OCI-LY7 (cell line): ENCODE data around the gene ANKRD63.

Experiments used
- CTCF ChIP-seq: fragments of 200-600 bp; sonication (generic); conservative IDR thresholded peaks from 2 replicates; pipeline ENCODE4 v1.5.1; 2014; ENCODE audit warnings: mild to moderate bottlenecking, antibody characterized with exemption, low read length, moderate library complexity, mixed read lengths
- EZH2phosphoT487 ChIP-seq: fragments of 200-600 bp; sonication (generic); IDR thresholded peaks from 2 replicates; pipeline ENCODE4 v1.6.1; 2018; ENCODE audit warnings: low read depth, borderline replicate concordance, mild to moderate bottlenecking, mixed run types, antibody characterized with exemption, low read length, moderate library complexity, mixed read lengths

GRCh38 chr15:40270246-40270995 is 12.4 kb downstream of the ANKRD63 start:
- TF ChIP-seq CTCF (no peak), EZH2phosphoT487 (no peak)
